ENCODE results near the gene ZMYND10. TPM values are rescaled to one million over a fixed set of nuclear protein-coding genes. Genes with fewer than 3 reads are reported as not detected.

Gene ZMYND10
- total and polyA plus RNA-seq, 2 donors (not counting 3 experiments of a cell fraction or from before 2014, with no cell fraction given): 0.25 to 0.38 TPM

DNA sequence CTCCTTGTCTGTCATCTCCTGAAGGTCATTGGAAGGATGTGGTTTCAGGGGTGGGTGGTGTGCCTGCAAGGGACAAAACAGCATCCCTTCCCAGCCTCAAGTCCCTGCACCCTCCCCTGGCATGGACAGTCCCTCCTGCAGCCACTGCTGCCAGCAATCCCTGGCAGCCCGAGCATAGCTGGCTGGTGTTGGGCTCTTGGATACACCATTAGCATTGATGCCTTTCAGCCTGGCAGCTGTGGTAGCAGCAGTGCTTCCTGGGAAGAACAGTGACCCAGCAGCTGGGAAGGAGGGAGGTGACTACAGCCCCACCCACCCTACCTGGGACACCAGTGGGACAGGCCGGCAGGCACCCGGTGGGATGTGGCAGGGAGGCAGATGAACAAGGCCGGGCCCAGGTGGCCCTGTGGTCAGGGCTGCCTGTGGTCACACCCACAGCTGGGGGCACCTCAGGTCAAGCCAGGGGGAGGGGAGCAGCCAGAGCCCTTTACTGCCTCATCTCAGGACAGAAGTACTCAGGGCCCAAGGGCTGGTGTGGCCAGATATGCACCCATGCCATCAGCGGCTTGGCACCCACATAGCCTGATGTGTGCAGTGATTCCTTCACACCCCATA, 46.7 kb upstream of the ZMYND10 start:
- Histone ChIP-seq H3K4me2 (ENCODE audit: insufficient read depth, low read length) (no peak overlapping the region), H3K79me2 (ENCODE audit: control insufficient read depth, insufficient read depth, low read length) (no peaks in the 10 kb centered on the region), H3K36me3 (ENCODE audit: control insufficient read depth in 2 of 2, extremely low read depth in 1 of 2, insufficient read depth in 2 of 2, low read length in 2 of 2) (no peaks in the 10 kb centered on the region), H3K9me1 (replicated peaks; ENCODE audit: control insufficient read depth, extremely low read depth, insufficient read depth, low read length) (no peaks in the 10 kb centered on the region), H3K27me3 (ENCODE audit: control insufficient read depth in 2 of 2, insufficient read depth in 2 of 2, low read length in 2 of 2) (no peaks in the 10 kb centered on the region), H3K27ac (ENCODE audit: insufficient read depth, low read depth, low read length) (no peak overlapping the region), H3K9ac (replicated peaks; ENCODE audit: extremely low read depth, insufficient read depth, low read length) (no peak overlapping the region), H3K4me1 (ENCODE audit: control insufficient read depth, extremely low read depth, insufficient read depth, low read length) (no peaks in the 10 kb centered on the region), H2AFZ (ENCODE audit: low read depth, low read length) (no peak overlapping the region), H3K4me3 (replicated peaks in 1 of 3; ENCODE audit: insufficient read depth in 1 of 3, low read depth in 1 of 3, low read length in 3 of 3) (no peak overlapping the region), H3K9me3 (replicated peaks; ENCODE audit: control insufficient read depth, insufficient read depth, low read length) (no peaks in the 10 kb centered on the region), H4K20me1 (replicated peaks; ENCODE audit: control insufficient read depth, extremely low read depth, insufficient read depth, low read length) (no peaks in the 10 kb centered on the region)
- no TSS peak for BruUV-seq (replicated peaks)
- TF ChIP-seq, protein P1, sequence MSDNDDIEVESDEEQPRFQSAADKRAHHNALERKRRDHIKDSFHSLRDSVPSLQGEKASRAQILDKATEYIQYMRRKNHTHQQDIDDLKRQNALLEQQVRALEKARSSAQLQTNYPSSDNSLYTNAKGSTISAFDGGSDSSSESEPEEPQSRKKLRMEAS (IDR thresholded peaks at IDR 0.05; ENCODE audit: insufficient read depth, insufficient read length): no peak
- TF ChIP-seq POLR2A (IDR thresholded peaks at IDR 0.05; ENCODE audit: low read depth, low read length): no peak
- TF ChIP-seq JUN (IDR thresholded peaks at IDR 0.05; ENCODE audit: borderline replicate concordance, insufficient read depth, insufficient read length, low read depth): no peak
- TF ChIP-seq, protein P2, sequence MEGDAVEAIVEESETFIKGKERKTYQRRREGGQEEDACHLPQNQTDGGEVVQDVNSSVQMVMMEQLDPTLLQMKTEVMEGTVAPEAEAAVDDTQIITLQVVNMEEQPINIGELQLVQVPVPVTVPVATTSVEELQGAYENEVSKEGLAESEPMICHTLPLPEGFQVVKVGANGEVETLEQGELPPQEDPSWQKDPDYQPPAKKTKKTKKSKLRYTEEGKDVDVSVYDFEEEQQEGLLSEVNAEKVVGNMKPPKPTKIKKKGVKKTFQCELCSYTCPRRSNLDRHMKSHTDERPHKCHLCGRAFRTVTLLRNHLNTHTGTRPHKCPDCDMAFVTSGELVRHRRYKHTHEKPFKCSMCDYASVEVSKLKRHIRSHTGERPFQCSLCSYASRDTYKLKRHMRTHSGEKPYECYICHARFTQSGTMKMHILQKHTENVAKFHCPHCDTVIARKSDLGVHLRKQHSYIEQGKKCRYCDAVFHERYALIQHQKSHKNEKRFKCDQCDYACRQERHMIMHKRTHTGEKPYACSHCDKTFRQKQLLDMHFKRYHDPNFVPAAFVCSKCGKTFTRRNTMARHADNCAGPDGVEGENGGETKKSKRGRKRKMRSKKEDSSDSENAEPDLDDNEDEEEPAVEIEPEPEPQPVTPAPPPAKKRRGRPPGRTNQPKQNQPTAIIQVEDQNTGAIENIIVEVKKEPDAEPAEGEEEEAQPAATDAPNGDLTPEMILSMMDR (IDR thresholded peaks at IDR 0.05; ENCODE audit: extremely low read depth in 1 of 2, insufficient read depth in 1 of 2, low read depth in 1 of 2, low read length in 2 of 2): no peak
- no peak for TF ChIP-seq POLR2AphosphoS5 (IDR thresholded peaks at IDR 0.05; ENCODE audit: insufficient read depth, low read depth, low read length)
- no peak for TF ChIP-seq FOS (IDR thresholded peaks at IDR 0.05; ENCODE audit: borderline replicate concordance, insufficient read depth, low read length)
- TF ChIP-seq EZH2 (IDR thresholded peaks at IDR 0.05; ENCODE audit: borderline replicate concordance, low read depth, low read length, severe bottlenecking): no peak
- TF ChIP-seq GATA2 (IDR thresholded peaks at IDR 0.05; ENCODE audit: insufficient read depth, insufficient read length, low read depth, low read length): no peak
- TF ChIP-seq MYC (IDR thresholded peaks at IDR 0.05; ENCODE audit: low read depth, low read length): no peak
- FAIRE-seq (no peak), DNase-seq (ENCODE audit: low read depth, low spot score) (no peak)
- POLR2A ChIA-PET: no interaction called here
- dilution Hi-C loops (cut with MboI; ENCODE audit: extremely low pct_ligation_motif_present, low sequenced_read_pairs): no loop called here
- intact Hi-C loops (cut with micrococcal nuclease): no loop called here
- CTCF ChIA-PET: interaction anchor here (0.7 kb wide), 1 partner anchor 22 kb away, joined by 3 read pairs; no protein-coding TSS in a partner anchor

Data from endothelial cell of umbilical vein (primary cell).